ENCODE data around the gene ATG2A. TPM values are rescaled to one million over a fixed set of nuclear protein-coding genes. Genes with fewer than 3 reads are reported as not detected.

Gene ATG2A
- polyA plus RNA-seq, 3 donors = 2.6 to 24.9 (median 4.0) TPM

- H3K4me3 ChIP-seq (replicated peaks in 1 of 3; ENCODE audit: low read depth in 2 of 3, low read length in 3 of 3) = peak overlapping the region in 1 of 3 experiments; percentile 84
- Mint-ChIP-seq H3K36me3 (peaks cover 11 to 13% of the 10 kb centered on the region in 2 donors), H3K27me3 (ENCODE audit: low read depth in 3 of 3) (peaks cover 0 to 2% (median 0%) of the 10 kb centered on the region in 3 donors), H3K4me3 (peak overlapping the region; percentile 97 to 99), H3K27ac (peak overlapping the region in 5 of 7 donors; percentile 20 to 84 (median 59)), H3K4me1 (peaks cover 27% of the 10 kb centered on the region), H3K9me3 (peaks cover 0 to 3% (median 0%) of the 10 kb centered on the region in 7 donors)
- TF ChIP-seq CTCF (IDR thresholded peaks at IDR 0.05) = no peak
- peaks cover 24 to 26% of the 10 kb centered on the region in 2 donors for H3K4me1 ChIP-seq (ENCODE audit: control insufficient read depth in 1 of 2, insufficient read depth in 2 of 2, low read length in 2 of 2)
- H3K9ac ChIP-seq (ENCODE audit: insufficient read depth, low read length, poor library complexity, severe bottlenecking) = no peak overlapping the region
- H3K27ac ChIP-seq (ENCODE audit: low read depth in 1 of 2, low read length in 2 of 2) = no peak overlapping the region
- intact Hi-C loops (cut with micrococcal nuclease) = loop anchor here (5.0 kb wide), 2 partner anchors 109 to 204 kb away; partner anchors contain the start of genes SNX15 (in 2 of the 2), FAU (in 1 of the 2) and MRPL49 (in 1 of the 2)
- peaks cover 16% of the 10 kb centered on the region for H3K79me2 ChIP-seq (ENCODE audit: insufficient read depth, low read length)
- H3K9me3 ChIP-seq (replicated peaks in 1 of 2; ENCODE audit: control insufficient read depth in 1 of 2, insufficient read depth in 1 of 2, low read length in 2 of 2) = no peaks in the 10 kb centered on the region
- 31% methylated on average over 3 of the region's 4 CpGs for WGBS (ENCODE audit: insufficient coverage)
- H3K27me3 ChIP-seq (ENCODE audit: control insufficient read depth in 2 of 2, insufficient read depth in 2 of 2, low read length in 2 of 2) = no peaks in the 10 kb centered on the region
- DNase-seq = no peak
- H3K4me2 ChIP-seq (replicated peaks; ENCODE audit: extremely low read depth, low read length, poor library complexity, severe bottlenecking) = peak overlapping the region; percentile 93
- peaks cover 14 to 17% of the 10 kb centered on the region in 2 donors for H3K36me3 ChIP-seq (replicated peaks in 1 of 2; ENCODE audit: control insufficient read depth in 1 of 2, insufficient read depth in 2 of 2, low read length in 2 of 2)
- peak overlapping the region; percentile 61 for H2AFZ ChIP-seq (ENCODE audit: insufficient read depth, low read depth, low read length, poor library complexity, severe bottlenecking)
- H4K20me1 ChIP-seq (ENCODE audit: insufficient read depth, low read length) = peaks cover 28% of the 10 kb centered on the region
These were observed 1.0 kb upstream of the ATG2A start for GRCh38 chr11:64918017-64918416.

- Histone ChIP-seq H3K4me3 (replicated peaks in 1 of 3; ENCODE audit: low read depth in 2 of 3, low read length in 3 of 3) (peak overlapping the region in 1 of 3 experiments; percentile 84), H3K79me2 (ENCODE audit: insufficient read depth, low read length) (peaks cover 16% of the 10 kb centered on the region), H2AFZ (ENCODE audit: insufficient read depth, low read depth, low read length, poor library complexity, severe bottlenecking) (peak overlapping the region; percentile 61), H3K27me3 (ENCODE audit: control insufficient read depth in 2 of 2, insufficient read depth in 2 of 2, low read length in 2 of 2) (no peaks in the 10 kb centered on the region), H3K27ac (ENCODE audit: low read depth in 1 of 2, low read length in 2 of 2) (no peak overlapping the region), H3K4me1 (ENCODE audit: control insufficient read depth in 1 of 2, insufficient read depth in 2 of 2, low read length in 2 of 2) (peaks cover 24 to 26% of the 10 kb centered on the region in 2 donors), H3K4me2 (replicated peaks; ENCODE audit: extremely low read depth, low read length, poor library complexity, severe bottlenecking) (peak overlapping the region; percentile 93), H4K20me1 (ENCODE audit: insufficient read depth, low read length) (peaks cover 28% of the 10 kb centered on the region), H3K9me3 (replicated peaks in 1 of 2; ENCODE audit: control insufficient read depth in 1 of 2, insufficient read depth in 1 of 2, low read length in 2 of 2) (no peaks in the 10 kb centered on the region), H3K36me3 (replicated peaks in 1 of 2; ENCODE audit: control insufficient read depth in 1 of 2, insufficient read depth in 2 of 2, low read length in 2 of 2) (peaks cover 17 to 21% of the 10 kb centered on the region in 2 donors), H3K9ac (ENCODE audit: insufficient read depth, low read length, poor library complexity, severe bottlenecking) (peak overlapping the region; percentile 11)
- TF ChIP-seq CTCF (IDR thresholded peaks at IDR 0.05) = no peak
- peak overlapping the region in 5 of 7 donors; percentile 24 to 98 (median 81) for H3K27ac Mint-ChIP-seq
- H3K4me1 Mint-ChIP-seq = peaks cover 27% of the 10 kb centered on the region
- peaks cover 0 to 3% (median 0%) of the 10 kb centered on the region in 7 donors for H3K9me3 Mint-ChIP-seq
- WGBS (ENCODE audit: insufficient coverage) = 0% methylated on average over 1 of the region's 6 CpGs
- peak overlapping the region; percentile 97 to 99 for H3K4me3 Mint-ChIP-seq
- peaks cover 15 to 17% of the 10 kb centered on the region in 2 donors for H3K36me3 Mint-ChIP-seq
- no peak for DNase-seq
- H3K27me3 Mint-ChIP-seq (ENCODE audit: low read depth in 3 of 3) = peaks cover 0 to 2% (median 0%) of the 10 kb centered on the region in 3 donors
- intact Hi-C loops (cut with micrococcal nuclease) = loop anchor here (5.0 kb wide), 2 partner anchors 110 to 205 kb away; partner anchors contain the start of genes SNX15 (in 2 of the 2), FAU (in 1 of the 2) and MRPL49 (in 1 of the 2)
These were observed 620 bp upstream of the ATG2A start for GRCh38 chr11:64917663-64917995.
